Fibroblast of lung (primary cell): Measurements from ENCODE around the gene TPCN2. TPM values are rescaled to one million over a fixed set of nuclear protein-coding genes. Genes with fewer than 3 reads are reported as not detected.

Experiments
- DNase-seq, 2 donors: peaks; one replicate each; pipeline versions ENCODE4 v3.0.0 to v3.0.0-alpha.2; 2010; ENCODE audit warnings: low read depth in 2 of 2
- H2AFZ ChIP-seq: 2 replicates; pipeline ENCODE4 v1.5.1; 2012; ENCODE audit warnings: low read length, control low read depth, inconsistent platforms
- H3K27ac ChIP-seq: 2 replicates; pipeline ENCODE4 v1.5.1; 2011; ENCODE audit warnings: low read length, control low read depth; ENCODE audit not compliant: insufficient read depth
- H3K27me3 ChIP-seq: 2 replicates; pipeline ENCODE4 v1.5.1; 2011; ENCODE audit warnings: mild to moderate bottlenecking, low read length; ENCODE audit not compliant: control insufficient read depth, insufficient read depth
- H3K36me3 ChIP-seq: 2 replicates; pipeline ENCODE4 v1.5.1; 2011; ENCODE audit warnings: low read length; ENCODE audit not compliant: control insufficient read depth, insufficient read depth
- H3K4me1 ChIP-seq: 2 replicates; pipeline ENCODE4 v1.5.1; 2011; ENCODE audit warnings: low read length; ENCODE audit not compliant: control insufficient read depth, insufficient read depth; ENCODE audit errors: extremely low read depth
- H3K4me2 ChIP-seq: 2 replicates; pipeline ENCODE4 v1.5.1; 2011; ENCODE audit warnings: low read length, control low read depth; ENCODE audit not compliant: insufficient read depth; ENCODE audit errors: extremely low read depth
- H3K4me3 ChIP-seq, 4 experiments: fragments of 200-600 bp in 1 of 4; sonication (generic) in 1 of 4; replicated peaks in 1 of 4; 2 replicates each; pipeline ENCODE4 v1.5.1; 2011 to 2016; ENCODE audit warnings: low read length in 4 of 4, low read depth in 3 of 4, mild to moderate bottlenecking in 3 of 4, control low read depth in 2 of 4, inconsistent platforms in 1 of 4, mixed read lengths in 1 of 4; ENCODE audit not compliant: insufficient read depth in 1 of 4; ENCODE audit errors: control extremely low read depth in 1 of 4
- H3K79me2 ChIP-seq: 2 replicates; pipeline ENCODE4 v1.5.1; 2012; ENCODE audit warnings: mild to moderate bottlenecking, low read length, inconsistent platforms; ENCODE audit not compliant: control insufficient read depth, insufficient read depth
- H3K9ac ChIP-seq: 2 replicates; pipeline ENCODE4 v1.5.1; 2011; ENCODE audit warnings: mild to moderate bottlenecking, low read length, control low read depth; ENCODE audit not compliant: insufficient read depth
- H3K9me3 ChIP-seq: 2 replicates; pipeline ENCODE4 v1.5.1; 2012; ENCODE audit warnings: low read depth, low read length; ENCODE audit not compliant: control insufficient read depth, insufficient read depth
- H4K20me1 ChIP-seq: 2 replicates; pipeline ENCODE4 v1.5.1; 2011; ENCODE audit warnings: low read length; ENCODE audit not compliant: control insufficient read depth, insufficient read depth; ENCODE audit errors: extremely low read depth
- CTCF ChIP-seq, 2 donors: IDR thresholded peaks in 1 of 2; conservative IDR thresholded peaks in 1 of 2; 1 replicate in 1 of 2; 2 replicates in 1 of 2; pipeline ENCODE4 v1.5.1; 2011 to 2012; ENCODE audit warnings: low read length in 2 of 2, control low read depth in 1 of 2, inconsistent platforms in 1 of 2, low read depth in 1 of 2, mild to moderate bottlenecking in 1 of 2
- EZH2 ChIP-seq: IDR thresholded peaks from 2 replicates; pipeline ENCODE4 v1.5.1; 2012; ENCODE audit warnings: low read length, control low read depth, mild to moderate bottlenecking; ENCODE audit errors: missing control alignments
- polyA plus RNA-seq, 2 donors: library from polyadenylated mRNA; depleted of rRNA in 1 of 2; stranded (reverse) in 1 of 2; unstranded in 1 of 2; fragments of >200 nt; gene quantifications; 2 replicates each; pipeline ENCODE4 v1.2.1, GENCODE V29; 2011 to 2012; ENCODE audit warnings: missing spikeins in 1 of 2
- total RNA-seq: library from RNA; depleted of rRNA; stranded (reverse); fragments of >200 nt; gene quantifications from 2 replicates; pipeline ENCODE4 v1.2.1, GENCODE V29; 2014

TPCN2 gene
- total and polyA plus RNA-seq, 2 donors (not counting 1 experiment from before 2014, with no cell fraction given): 9.7 to 11.7 TPM

GRCh38 chr11:69134957-69135356 is 86.2 kb downstream of the TPCN2 start:
- no peaks in the 10 kb centered on the region for H4K20me1 ChIP-seq
- no peak overlapping the region for H3K4me3 ChIP-seq
- peaks cover 5% of the 10 kb centered on the region for H3K4me1 ChIP-seq
- H3K9me3 ChIP-seq: no peaks in the 10 kb centered on the region
- H3K27ac ChIP-seq: no peak overlapping the region
- no peak overlapping the region for H3K9ac ChIP-seq
- no peaks in the 10 kb centered on the region for H3K36me3 ChIP-seq
- H3K79me2 ChIP-seq: no peaks in the 10 kb centered on the region
- no peak overlapping the region for H3K4me2 ChIP-seq
- no peak for DNase-seq
- TF ChIP-seq EZH2 (no peak), CTCF (conservative IDR thresholded peaks at IDR 0.05 in 1 of 2, IDR thresholded peaks at IDR 0.05 in 1 of 2; ENCODE audit: low read depth in 1 of 2, low read length in 2 of 2) (no peak)
- H2AFZ ChIP-seq: no peak overlapping the region
- no peaks in the 10 kb centered on the region for H3K27me3 ChIP-seq

DNA sequence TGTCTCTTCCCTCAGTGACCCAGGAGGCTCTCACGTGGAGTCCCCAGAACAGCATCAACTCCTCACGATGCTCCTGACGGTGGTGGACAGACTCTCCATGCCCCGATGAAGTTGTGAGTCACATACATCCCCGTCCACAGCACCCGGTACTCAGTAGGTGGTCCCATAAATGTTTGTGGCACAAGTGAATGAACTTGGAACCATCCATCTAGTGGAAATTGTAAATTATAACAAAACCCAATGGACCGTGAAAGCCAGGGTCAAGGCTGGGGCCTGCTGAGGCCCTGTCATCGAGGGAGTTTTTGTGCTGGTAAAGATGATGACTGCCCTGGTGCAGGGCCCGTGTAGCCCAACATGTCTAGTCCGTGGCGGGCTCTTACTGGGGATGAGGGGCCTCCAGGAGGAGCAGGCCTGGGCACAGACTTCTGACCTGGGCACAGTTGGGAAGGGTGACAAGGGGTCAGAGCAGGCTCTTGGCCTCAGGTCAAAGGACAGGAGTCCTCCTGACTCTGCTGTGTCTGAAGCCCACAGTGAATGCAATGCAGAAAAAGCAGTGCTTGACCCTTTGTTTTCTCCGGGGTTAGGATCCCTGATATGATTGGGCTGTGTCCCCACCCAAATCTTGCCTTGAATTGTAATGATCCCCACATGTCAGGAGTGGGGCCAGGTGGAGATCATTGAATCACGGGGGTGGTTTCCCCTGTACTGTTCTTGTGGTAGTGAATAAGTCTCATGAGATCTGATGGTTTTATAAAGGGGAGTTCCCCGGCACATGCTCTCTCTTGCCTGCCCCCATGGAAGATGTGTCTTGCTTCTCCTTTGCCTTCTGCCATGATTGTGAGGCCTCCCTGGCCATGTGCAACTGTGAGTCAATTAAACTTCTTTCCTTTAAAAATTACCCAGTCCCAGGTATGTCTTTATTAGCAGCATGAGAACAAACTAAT is 87.0 kb downstream of the TPCN2 start:
- Histone ChIP-seq H2AFZ (no peak overlapping the region), H3K4me2 (no peak overlapping the region), H3K4me1 (peaks cover 5% of the 10 kb centered on the region), H3K27ac (no peak overlapping the region), H4K20me1 (no peaks in the 10 kb centered on the region), H3K9ac (no peak overlapping the region), H3K9me3 (no peaks in the 10 kb centered on the region), H3K27me3 (no peaks in the 10 kb centered on the region), H3K79me2 (no peaks in the 10 kb centered on the region), H3K4me3 (no peak overlapping the region), H3K36me3 (no peaks in the 10 kb centered on the region)
- DNase-seq: peak in 1 of 2 donors; percentile 29
- TF ChIP-seq CTCF (conservative IDR thresholded peaks at IDR 0.05 in 1 of 2, IDR thresholded peaks at IDR 0.05 in 1 of 2; ENCODE audit: low read depth in 1 of 2, low read length in 2 of 2): no peak

GRCh38 chr11:69136471-69136870 is 87.7 kb downstream of the TPCN2 start:
- Histone ChIP-seq H3K4me2 (no peak overlapping the region), H3K36me3 (no peaks in the 10 kb centered on the region), H3K27ac (no peak overlapping the region), H3K4me1 (peaks cover 3% of the 10 kb centered on the region), H3K79me2 (no peaks in the 10 kb centered on the region), H4K20me1 (no peaks in the 10 kb centered on the region), H3K27me3 (no peaks in the 10 kb centered on the region), H2AFZ (no peak overlapping the region), H3K4me3 (no peak overlapping the region), H3K9ac (no peak overlapping the region), H3K9me3 (no peaks in the 10 kb centered on the region)
- DNase-seq: no peak
- TF ChIP-seq CTCF (conservative IDR thresholded peaks at IDR 0.05 in 1 of 2, IDR thresholded peaks at IDR 0.05 in 1 of 2; ENCODE audit: low read depth in 1 of 2, low read length in 2 of 2) (no peak), EZH2 (no peak)
